Vein endothelial cell (primary cell): ENCODE measurements around the gene ZSWIM8. TPM values are rescaled to one million over a fixed set of nuclear protein-coding genes. Genes with fewer than 3 reads are reported as not detected.

Experiments
- small RNA-seq: library from RNA; depleted of rRNA; stranded (forward); fragments of <200 nt; gene quantifications from one replicate; pipeline ENCODE3, GENCODE V24; 2012
- total RNA-seq: library from RNA; depleted of rRNA; stranded (reverse); fragments of >200 nt; gene quantifications from 2 replicates; pipeline ENCODE4 v1.2.3, GENCODE V29; 2012

ZSWIM8 gene, protein sequence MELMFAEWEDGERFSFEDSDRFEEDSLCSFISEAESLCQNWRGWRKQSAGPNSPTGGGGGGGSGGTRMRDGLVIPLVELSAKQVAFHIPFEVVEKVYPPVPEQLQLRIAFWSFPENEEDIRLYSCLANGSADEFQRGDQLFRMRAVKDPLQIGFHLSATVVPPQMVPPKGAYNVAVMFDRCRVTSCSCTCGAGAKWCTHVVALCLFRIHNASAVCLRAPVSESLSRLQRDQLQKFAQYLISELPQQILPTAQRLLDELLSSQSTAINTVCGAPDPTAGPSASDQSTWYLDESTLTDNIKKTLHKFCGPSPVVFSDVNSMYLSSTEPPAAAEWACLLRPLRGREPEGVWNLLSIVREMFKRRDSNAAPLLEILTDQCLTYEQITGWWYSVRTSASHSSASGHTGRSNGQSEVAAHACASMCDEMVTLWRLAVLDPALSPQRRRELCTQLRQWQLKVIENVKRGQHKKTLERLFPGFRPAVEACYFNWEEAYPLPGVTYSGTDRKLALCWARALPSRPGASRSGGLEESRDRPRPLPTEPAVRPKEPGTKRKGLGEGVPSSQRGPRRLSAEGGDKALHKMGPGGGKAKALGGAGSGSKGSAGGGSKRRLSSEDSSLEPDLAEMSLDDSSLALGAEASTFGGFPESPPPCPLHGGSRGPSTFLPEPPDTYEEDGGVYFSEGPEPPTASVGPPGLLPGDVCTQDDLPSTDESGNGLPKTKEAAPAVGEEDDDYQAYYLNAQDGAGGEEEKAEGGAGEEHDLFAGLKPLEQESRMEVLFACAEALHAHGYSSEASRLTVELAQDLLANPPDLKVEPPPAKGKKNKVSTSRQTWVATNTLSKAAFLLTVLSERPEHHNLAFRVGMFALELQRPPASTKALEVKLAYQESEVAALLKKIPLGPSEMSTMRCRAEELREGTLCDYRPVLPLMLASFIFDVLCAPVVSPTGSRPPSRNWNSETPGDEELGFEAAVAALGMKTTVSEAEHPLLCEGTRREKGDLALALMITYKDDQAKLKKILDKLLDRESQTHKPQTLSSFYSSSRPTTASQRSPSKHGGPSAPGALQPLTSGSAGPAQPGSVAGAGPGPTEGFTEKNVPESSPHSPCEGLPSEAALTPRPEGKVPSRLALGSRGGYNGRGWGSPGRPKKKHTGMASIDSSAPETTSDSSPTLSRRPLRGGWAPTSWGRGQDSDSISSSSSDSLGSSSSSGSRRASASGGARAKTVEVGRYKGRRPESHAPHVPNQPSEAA (N-terminal part only)
- total RNA-seq, result 57.8 and 78.4 TPM in 2 replicates

GRCh38 chr10:73785211-73785720 lies at the start of gene ZSWIM8:
Gene ZSWIM8, plus strand, starts transcription at chr10:73785606. Its CDS starts 273 bp downstream, at chr10:73785879.

DNA sequence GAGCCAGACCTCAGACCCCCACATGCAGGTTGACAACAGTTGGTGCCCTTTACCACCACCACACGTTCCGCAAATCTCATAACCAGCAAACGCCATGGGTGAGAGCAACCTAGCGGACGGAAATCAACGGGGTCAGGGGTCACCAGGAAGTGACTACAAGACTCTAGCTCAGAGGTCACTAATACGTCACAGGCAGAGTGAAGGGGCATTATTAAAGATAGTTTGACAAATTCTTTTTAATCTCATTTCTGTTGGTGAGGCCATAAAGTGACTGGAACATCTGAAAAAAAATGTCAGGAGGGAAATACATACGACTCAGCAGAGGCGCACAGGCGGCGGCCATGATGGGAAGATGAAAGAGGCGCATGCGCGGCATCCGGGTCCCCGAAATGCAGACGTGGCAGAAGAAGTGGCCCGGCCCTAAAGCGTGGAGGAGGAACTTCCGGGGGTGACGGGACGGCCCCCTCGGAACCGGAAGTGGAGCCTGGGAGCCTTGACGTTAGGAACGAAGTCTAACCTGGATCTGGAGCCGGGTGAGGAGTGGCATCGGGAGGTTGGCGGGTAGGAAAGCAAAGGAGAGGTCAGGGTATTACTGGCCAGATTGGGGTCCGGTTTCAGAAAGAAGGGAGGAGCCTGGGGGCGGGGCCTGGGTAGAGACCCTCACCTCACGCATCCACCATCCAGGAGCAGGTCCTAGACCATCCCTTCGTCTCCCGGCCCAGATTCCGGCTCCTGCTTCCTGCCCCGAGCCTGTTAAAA lies 41.3 kb upstream of the ZSWIM8 start, which contains the start of gene SEC24C:
Gene SEC24C (plus strand): TSS at position 468 of the 759 bp plus-strand sequence. CDS start 2,461 bp downstream, outside the sequence.

DNA sequence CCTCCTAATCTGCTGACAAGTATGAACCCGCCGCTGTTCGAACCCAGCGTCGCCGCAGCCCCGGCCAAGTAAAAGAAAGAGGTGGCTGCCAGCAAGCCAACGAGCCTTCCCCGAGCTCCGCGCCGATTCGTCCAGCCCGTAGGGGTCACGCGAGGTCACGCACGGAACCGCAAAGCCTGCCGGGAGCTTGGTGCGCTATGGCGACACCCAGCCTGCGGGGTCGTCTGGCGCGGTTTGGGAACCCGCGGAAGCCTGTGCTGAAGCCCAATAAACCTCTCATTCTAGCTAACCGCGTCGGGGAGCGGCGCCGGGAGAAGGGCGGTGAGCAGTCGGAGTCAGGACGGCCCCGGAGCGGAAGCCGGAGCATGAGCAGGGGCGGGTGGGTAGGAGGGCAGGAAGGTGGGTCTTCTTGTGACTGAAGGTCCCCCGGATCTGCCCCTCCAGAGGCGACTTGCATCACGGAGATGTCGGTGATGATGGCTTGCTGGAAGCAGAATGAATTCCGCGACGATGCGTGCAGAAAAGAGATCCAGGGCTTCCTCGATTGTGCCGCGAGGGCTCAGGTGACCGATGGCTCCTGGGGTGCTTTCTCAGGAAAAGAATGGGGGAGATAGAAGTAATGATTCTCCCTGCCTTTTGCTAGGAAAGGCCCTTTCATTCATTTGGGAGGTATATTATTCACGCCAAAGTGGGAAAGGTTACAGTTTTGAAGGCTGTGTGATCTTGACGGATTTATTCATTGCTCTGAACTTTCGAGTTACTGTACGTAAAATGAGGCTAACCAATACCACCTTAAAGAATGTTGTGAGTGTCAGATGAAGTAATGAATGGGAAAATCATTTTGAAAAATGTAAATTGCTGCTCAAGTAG lies 3.3 kb upstream of the ZSWIM8 start, which contains the start of gene CHCHD1:
Gene CHCHD1 (plus strand): TSS at position 170 of the 870 bp plus-strand sequence. CDS start 28 bp downstream, at position 198.

Small RNA genes within 50 kb of the gene (small RNA-seq; reads per million reads assigned to genes)
- gene AC022400.4 (not detected), gene AC022400.9 (not detected), gene ZSWIM8-AS1 (not detected)

Other genes with a start within 250 kb of the ZSWIM8 start
- gene USP54, start 194.3 kb upstream of the ZSWIM8 start, total RNA-seq, result 10.5 and 13.0 TPM in 2 replicates
- gene MYOZ1, start 144.1 kb upstream of the ZSWIM8 start, total RNA-seq, result not detected in 2 replicates
- not detected in 2 replicates for gene SYNPO2L, start 129.6 kb upstream of the ZSWIM8 start, total RNA-seq
- gene AGAP5, start 87.5 kb upstream of the ZSWIM8 start, total RNA-seq, result 1.6 and 1.9 TPM in 2 replicates
- gene SEC24C, start 41.2 kb upstream of the ZSWIM8 start, total RNA-seq, result 62.3 and 79.0 TPM in 2 replicates
- 16.2 and 21.6 TPM in 2 replicates for gene CHCHD1, start 3.6 kb upstream of the ZSWIM8 start, total RNA-seq
- 16.1 and 16.7 TPM in 2 replicates for gene NDST2, start 26.0 kb downstream of the ZSWIM8 start, total RNA-seq
- 27.1 and 30.5 TPM in 2 replicates for gene CAMK2G, start 88.9 kb downstream of the ZSWIM8 start, total RNA-seq
- 14.0 and 51.2 TPM in 2 replicates for gene PLAU, start 125.5 kb downstream of the ZSWIM8 start, total RNA-seq
- gene VCL, start 212.5 kb downstream of the ZSWIM8 start, total RNA-seq, result 202 and 217 TPM in 2 replicates